Astrocyte of the cerebellum (primary cell): ENCODE data around the gene RMRP.

Experiments
- DNase-seq: peaks from one replicate; pipeline ENCODE4 v3.0.0-alpha.2; 2011; ENCODE audit warnings: low read depth
- H3K4me3 ChIP-seq: 2 replicates; pipeline ENCODE4 v1.5.1; 2011; ENCODE audit warnings: mild to moderate bottlenecking, low read depth, low read length, moderate library complexity
- in situ Hi-C: cut with HindIII; loops from 2 replicates; pipeline ENCODE4 v1.10.0; 2017; ENCODE audit warnings: low sequenced_read_pairs
- TF ChIP-seq, protein P1 (sequence below): IDR thresholded peaks from 2 replicates; pipeline ENCODE4 v1.5.1; 2012; ENCODE audit warnings: low read length, low read depth, moderate library complexity, mild to moderate bottlenecking; ENCODE audit errors: missing control alignments

RMRP gene

DNA sequence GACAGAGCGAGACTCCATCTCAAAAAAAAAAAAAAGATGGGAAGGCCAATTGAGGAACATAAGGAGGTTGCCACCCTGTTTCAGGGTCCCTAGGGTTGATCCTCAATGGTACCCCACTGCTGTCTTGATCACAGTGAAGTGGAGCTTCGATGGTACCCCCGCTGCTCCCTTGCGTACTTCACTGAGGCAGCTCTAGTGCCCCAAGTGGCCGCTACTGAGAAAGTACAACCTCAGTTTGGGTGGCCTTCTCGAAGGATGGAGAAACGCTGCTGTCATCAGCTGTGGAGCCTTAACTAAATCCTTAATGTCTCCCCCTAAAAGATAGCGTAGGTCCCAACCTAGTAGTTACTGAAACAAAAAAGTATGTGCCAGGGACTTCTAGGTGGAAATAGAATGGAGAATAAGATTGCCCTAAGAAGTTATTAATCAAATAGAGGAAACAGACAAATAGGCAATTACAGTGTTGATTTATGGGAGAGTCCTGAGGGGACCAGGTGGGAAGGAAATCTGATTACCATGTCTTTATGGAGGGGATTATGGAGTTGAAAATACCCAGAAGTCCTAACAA, 46.5 kb downstream of the RMRP start:
- TF ChIP-seq, protein P1, sequence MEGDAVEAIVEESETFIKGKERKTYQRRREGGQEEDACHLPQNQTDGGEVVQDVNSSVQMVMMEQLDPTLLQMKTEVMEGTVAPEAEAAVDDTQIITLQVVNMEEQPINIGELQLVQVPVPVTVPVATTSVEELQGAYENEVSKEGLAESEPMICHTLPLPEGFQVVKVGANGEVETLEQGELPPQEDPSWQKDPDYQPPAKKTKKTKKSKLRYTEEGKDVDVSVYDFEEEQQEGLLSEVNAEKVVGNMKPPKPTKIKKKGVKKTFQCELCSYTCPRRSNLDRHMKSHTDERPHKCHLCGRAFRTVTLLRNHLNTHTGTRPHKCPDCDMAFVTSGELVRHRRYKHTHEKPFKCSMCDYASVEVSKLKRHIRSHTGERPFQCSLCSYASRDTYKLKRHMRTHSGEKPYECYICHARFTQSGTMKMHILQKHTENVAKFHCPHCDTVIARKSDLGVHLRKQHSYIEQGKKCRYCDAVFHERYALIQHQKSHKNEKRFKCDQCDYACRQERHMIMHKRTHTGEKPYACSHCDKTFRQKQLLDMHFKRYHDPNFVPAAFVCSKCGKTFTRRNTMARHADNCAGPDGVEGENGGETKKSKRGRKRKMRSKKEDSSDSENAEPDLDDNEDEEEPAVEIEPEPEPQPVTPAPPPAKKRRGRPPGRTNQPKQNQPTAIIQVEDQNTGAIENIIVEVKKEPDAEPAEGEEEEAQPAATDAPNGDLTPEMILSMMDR, result peak; percentile 76
- in situ Hi-C loops, result no loop called here
- no peak for DNase-seq
- no peak overlapping the region for H3K4me3 ChIP-seq

DNA sequence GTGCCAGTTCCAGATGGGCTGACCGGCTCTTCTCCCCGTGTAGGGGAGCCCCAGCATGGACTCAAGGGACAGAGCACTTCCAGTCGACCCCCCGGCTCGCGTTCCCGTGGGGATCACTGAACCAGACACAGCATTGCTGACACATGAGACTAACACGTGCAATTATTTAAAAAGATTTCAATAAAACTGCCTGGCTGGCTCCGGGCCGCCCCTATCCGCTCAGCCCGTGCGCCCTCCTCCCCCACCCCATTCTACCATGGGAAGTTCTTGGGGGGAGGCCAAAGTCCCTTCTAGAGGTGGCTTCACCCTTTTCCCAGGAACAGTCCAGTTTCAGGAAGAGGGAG, 48.0 kb downstream of the RMRP start:
- no peak for DNase-seq
- no peak overlapping the region for H3K4me3 ChIP-seq
- in situ Hi-C loops, result loop anchor here (10.0 kb wide), 1 partner anchor 65 kb away; the partner anchor contains the start of gene CA9
- TF ChIP-seq, protein P1, result no peak

GRCh38 chr9:35609001-35609819, 48.6 kb downstream of the RMRP start:
- in situ Hi-C loops, result loop anchor here (10.0 kb wide), 1 partner anchor 66 kb away; the partner anchor contains the start of gene CA9
- no peak overlapping the region for H3K4me3 ChIP-seq
- TF ChIP-seq, protein P1, result no peak
- DNase-seq, result no peak

DNA sequence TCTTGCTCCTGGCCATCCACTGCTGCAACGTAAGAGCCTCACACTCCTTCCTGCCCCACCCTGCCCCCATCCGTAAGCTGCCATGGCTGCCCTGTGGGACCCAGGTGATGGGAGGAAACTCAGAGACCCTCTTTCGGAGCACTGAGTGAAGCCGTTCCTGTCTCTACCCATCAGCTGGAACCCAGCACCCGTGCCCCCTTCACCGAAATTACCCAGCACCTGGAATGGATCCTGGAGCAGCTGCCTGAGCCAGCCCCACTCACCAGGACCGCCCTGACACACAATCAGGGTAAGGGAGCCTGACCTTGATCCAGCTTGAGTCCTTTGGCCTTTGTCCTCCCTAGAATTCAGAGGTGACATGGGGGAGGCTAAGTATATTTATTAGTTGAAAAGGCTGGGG, 49.6 kb downstream of the RMRP start:
- TF ChIP-seq, protein P1, result no peak
- H3K4me3 ChIP-seq, result no peak overlapping the region
- in situ Hi-C loops, result loop anchor here (10.0 kb wide), 1 partner anchor 67 kb away; the partner anchor contains the start of gene CA9
- DNase-seq, result no peak
